DND-41 (cell line): ENCODE results near the gene SH2B3.

Experiments
- CTCF ChIP-seq: IDR thresholded peaks from 2 replicates; pipeline ENCODE4 v1.5.1; 2012; ENCODE audit warnings: borderline replicate concordance, low read length, moderate library complexity, mild to moderate bottlenecking; ENCODE audit not compliant: poor library complexity, severe bottlenecking; ENCODE audit errors: extremely low read depth
- EZH2 ChIP-seq: IDR thresholded peaks from 3 replicates; pipeline ENCODE4 v1.6.1; 2012; ENCODE audit warnings: borderline replicate concordance, low read depth, mild to moderate bottlenecking, moderate library complexity, low read length, inconsistent platforms; ENCODE audit not compliant: severe bottlenecking

- TF ChIP-seq CTCF (no peak), EZH2 (no peak)
Measured at GRCh38 chr12:111379942-111380554, 25.7 kb upstream of the SH2B3 start.
